HepG2 (cell line): ENCODE measurements around the gene C10orf67. TPM values are rescaled to one million over a fixed set of nuclear protein-coding genes. Genes with fewer than 3 reads are reported as not detected.

Experiments
- ELF3 ChIP-seq: IDR thresholded peaks from 2 replicates; pipeline ENCODE4 v1.6.1; 2016; ENCODE audit warnings: missing genetic modification reagents, missing compliant biosample characterization
- HIVEP1 ChIP-seq: sonication (generic); formaldehyde crosslinking; IDR thresholded peaks from 2 replicates; pipeline ENCODE4 v1.4.0; 2020; ENCODE audit warnings: mild to moderate bottlenecking, missing genetic modification reagents
- MED8 ChIP-seq: sonication (generic); formaldehyde crosslinking; IDR thresholded peaks from 2 replicates; pipeline ENCODE4 v1.8.1; 2023; ENCODE audit warnings: mild to moderate bottlenecking, missing genetic modification reagents; ENCODE audit not compliant: insufficient replicate concordance
- ZC3H4 ChIP-seq: sonication (generic); formaldehyde crosslinking; IDR thresholded peaks from 2 replicates; pipeline ENCODE4 v1.4.0; 2020; ENCODE audit warnings: missing genetic modification reagents, borderline replicate concordance
- ZNF749 ChIP-seq: sonication (generic); formaldehyde crosslinking; IDR thresholded peaks from 2 replicates; pipeline ENCODE4 v1.8.0; 2022; ENCODE audit warnings: mild to moderate bottlenecking, missing genetic modification reagents, moderate library complexity, borderline replicate concordance
- ZSCAN9 ChIP-seq: IDR thresholded peaks from 2 replicates; pipeline ENCODE4 v1.6.1; 2016; ENCODE audit warnings: borderline replicate concordance
- polyA plus RNA-seq, 8 experiments: library from polyadenylated mRNA; depleted of rRNA in 3 of 8; stranded (reverse) in 7 of 8; unstranded in 1 of 8; fragments of >200 nt; fragmentation: Illumina TruSeq in 4 of 8; extraction: Trizol in 4 of 8; gene quantifications; 2 replicates each; pipeline versions ENCODE4 v1.2.1 to v1.2.3, GENCODE V29; 2011 to 2016; ENCODE audit warnings: low read depth in 4 of 8, missing spikeins in 1 of 8, mixed read lengths in 1 of 8; ENCODE audit not compliant: insufficient read depth in 1 of 8
- total RNA-seq, 5 experiments: library from RNA; depleted of rRNA; stranded (reverse); fragments of >200 nt; fragmentation: Illumina TruSeq; extraction: Trizol; gene quantifications; 2 replicates each; pipeline ENCODE4 v1.2.3, GENCODE V29; 2016; ENCODE audit warnings: low read depth in 1 of 5
- TF ChIP-seq, protein P1 (sequence below): sonication (generic); formaldehyde crosslinking; IDR thresholded peaks from 2 replicates; pipeline ENCODE4 v1.5.0; 2020; ENCODE audit warnings: mild to moderate bottlenecking, missing genetic modification reagents, borderline replicate concordance
- TF ChIP-seq, protein P2 (sequence below): sonication (generic); formaldehyde crosslinking; IDR thresholded peaks from 2 replicates; pipeline ENCODE4 v1.5.0; 2020; ENCODE audit warnings: missing genetic modification reagents, mild to moderate bottlenecking, borderline replicate concordance
- TF ChIP-seq, protein P3 (sequence below): IDR thresholded peaks from 2 replicates; pipeline ENCODE4 v1.6.1; 2018; ENCODE audit warnings: missing genetic modification reagents, mild to moderate bottlenecking, missing compliant biosample characterization
- TF ChIP-seq, protein P4 (sequence below): IDR thresholded peaks from 2 replicates; pipeline ENCODE4 v1.6.1; 2016; ENCODE audit warnings: low read depth
- TF ChIP-seq, protein P5 (sequence below): sonication (generic); formaldehyde crosslinking; IDR thresholded peaks from 2 replicates; pipeline ENCODE4 v1.4.0; 2020; ENCODE audit warnings: missing genetic modification reagents
- TF ChIP-seq, protein P6 (sequence below): sonication (generic); formaldehyde crosslinking; IDR thresholded peaks from 2 replicates; pipeline ENCODE4 v1.4.0; 2020; ENCODE audit warnings: missing genetic modification reagents, mild to moderate bottlenecking, borderline replicate concordance

The C10orf67 gene
- total and polyA plus RNA-seq, 2 of the 13 experiments (the other 11 are each of a cell fraction or from before 2014, with no cell fraction given): not detected

DNA sequence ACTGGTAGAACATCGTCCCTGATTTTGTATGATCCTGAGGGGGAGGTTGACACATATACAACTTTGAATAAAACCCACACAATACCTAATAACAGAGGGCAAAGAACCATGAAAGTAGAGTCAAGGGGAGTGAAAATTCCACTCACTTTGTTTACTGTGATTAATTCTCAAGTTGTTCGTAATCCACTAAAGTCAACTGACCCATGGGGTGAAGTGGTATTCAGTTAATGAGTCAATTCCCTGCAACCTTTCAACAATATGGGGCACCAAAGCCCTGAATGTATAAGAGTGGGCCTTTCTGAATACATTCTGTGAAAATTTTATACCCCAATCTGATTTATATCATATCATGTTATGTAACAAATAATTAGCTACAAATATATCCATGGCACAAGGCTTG is 39.0 kb upstream of the C10orf67 start (continued):
- TF ChIP-seq, protein P1, sequence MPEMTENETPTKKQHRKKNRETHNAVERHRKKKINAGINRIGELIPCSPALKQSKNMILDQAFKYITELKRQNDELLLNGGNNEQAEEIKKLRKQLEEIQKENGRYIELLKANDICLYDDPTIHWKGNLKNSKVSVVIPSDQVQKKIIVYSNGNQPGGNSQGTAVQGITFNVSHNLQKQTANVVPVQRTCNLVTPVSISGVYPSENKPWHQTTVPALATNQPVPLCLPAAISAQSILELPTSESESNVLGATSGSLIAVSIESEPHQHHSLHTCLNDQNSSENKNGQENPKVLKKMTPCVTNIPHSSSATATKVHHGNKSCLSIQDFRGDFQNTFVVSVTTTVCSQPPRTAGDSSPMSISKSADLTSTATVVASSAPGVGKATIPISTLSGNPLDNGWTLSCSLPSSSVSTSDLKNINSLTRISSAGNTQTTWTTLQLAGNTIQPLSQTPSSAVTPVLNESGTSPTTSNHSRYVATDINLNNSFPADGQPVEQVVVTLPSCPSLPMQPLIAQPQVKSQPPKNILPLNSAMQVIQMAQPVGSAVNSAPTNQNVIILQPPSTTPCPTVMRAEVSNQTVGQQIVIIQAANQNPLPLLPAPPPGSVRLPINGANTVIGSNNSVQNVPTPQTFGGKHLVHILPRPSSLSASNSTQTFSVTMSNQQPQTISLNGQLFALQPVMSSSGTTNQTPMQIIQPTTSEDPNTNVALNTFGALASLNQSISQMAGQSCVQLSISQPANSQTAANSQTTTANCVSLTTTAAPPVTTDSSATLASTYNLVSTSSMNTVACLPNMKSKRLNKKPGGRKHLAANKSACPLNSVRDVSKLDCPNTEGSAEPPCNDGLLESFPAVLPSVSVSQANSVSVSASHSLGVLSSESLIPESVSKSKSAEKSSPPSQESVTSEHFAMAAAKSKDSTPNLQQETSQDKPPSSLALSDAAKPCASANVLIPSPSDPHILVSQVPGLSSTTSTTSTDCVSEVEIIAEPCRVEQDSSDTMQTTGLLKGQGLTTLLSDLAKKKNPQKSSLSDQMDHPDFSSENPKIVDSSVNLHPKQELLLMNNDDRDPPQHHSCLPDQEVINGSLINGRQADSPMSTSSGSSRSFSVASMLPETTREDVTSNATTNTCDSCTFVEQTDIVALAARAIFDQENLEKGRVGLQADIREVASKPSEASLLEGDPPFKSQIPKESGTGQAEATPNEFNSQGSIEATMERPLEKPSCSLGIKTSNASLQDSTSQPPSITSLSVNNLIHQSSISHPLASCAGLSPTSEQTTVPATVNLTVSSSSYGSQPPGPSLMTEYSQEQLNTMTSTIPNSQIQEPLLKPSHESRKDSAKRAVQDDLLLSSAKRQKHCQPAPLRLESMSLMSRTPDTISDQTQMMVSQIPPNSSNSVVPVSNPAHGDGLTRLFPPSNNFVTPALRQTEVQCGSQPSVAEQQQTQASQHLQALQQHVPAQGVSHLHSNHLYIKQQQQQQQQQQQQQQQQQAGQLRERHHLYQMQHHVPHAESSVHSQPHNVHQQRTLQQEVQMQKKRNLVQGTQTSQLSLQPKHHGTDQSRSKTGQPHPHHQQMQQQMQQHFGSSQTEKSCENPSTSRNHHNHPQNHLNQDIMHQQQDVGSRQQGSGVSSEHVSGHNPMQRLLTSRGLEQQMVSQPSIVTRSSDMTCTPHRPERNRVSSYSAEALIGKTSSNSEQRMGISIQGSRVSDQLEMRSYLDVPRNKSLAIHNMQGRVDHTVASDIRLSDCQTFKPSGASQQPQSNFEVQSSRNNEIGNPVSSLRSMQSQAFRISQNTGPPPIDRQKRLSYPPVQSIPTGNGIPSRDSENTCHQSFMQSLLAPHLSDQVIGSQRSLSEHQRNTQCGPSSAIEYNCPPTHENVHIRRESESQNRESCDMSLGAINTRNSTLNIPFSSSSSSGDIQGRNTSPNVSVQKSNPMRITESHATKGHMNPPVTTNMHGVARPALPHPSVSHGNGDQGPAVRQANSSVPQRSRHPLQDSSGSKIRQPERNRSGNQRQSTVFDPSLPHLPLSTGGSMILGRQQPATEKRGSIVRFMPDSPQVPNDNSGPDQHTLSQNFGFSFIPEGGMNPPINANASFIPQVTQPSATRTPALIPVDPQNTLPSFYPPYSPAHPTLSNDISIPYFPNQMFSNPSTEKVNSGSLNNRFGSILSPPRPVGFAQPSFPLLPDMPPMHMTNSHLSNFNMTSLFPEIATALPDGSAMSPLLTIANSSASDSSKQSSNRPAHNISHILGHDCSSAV (CRISPR knock-in tag): no peak
- TF ChIP-seq ELF3 (CRISPR knock-in tag): no peak
- TF ChIP-seq, protein P2, sequence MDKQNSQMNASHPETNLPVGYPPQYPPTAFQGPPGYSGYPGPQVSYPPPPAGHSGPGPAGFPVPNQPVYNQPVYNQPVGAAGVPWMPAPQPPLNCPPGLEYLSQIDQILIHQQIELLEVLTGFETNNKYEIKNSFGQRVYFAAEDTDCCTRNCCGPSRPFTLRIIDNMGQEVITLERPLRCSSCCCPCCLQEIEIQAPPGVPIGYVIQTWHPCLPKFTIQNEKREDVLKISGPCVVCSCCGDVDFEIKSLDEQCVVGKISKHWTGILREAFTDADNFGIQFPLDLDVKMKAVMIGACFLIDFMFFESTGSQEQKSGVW (CRISPR knock-in tag): no peak
- TF ChIP-seq, protein P3, sequence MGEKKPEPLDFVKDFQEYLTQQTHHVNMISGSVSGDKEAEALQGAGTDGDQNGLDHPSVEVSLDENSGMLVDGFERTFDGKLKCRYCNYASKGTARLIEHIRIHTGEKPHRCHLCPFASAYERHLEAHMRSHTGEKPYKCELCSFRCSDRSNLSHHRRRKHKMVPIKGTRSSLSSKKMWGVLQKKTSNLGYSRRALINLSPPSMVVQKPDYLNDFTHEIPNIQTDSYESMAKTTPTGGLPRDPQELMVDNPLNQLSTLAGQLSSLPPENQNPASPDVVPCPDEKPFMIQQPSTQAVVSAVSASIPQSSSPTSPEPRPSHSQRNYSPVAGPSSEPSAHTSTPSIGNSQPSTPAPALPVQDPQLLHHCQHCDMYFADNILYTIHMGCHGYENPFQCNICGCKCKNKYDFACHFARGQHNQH: no peak
- TF ChIP-seq, protein P4, sequence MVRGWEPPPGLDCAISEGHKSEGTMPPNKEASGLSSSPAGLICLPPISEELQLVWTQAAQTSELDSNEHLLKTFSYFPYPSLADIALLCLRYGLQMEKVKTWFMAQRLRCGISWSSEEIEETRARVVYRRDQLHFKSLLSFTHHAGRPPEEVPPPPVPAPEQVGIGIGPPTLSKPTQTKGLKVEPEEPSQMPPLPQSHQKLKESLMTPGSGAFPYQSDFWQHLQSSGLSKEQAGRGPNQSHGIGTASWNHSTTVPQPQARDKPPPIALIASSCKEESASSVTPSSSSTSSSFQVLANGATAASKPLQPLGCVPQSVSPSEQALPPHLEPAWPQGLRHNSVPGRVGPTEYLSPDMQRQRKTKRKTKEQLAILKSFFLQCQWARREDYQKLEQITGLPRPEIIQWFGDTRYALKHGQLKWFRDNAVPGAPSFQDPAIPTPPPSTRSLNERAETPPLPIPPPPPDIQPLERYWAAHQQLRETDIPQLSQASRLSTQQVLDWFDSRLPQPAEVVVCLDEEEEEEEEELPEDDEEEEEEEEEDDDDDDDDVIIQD (CRISPR knock-in tag): no peak
- no peak for TF ChIP-seq ZNF749
- TF ChIP-seq, protein P5, sequence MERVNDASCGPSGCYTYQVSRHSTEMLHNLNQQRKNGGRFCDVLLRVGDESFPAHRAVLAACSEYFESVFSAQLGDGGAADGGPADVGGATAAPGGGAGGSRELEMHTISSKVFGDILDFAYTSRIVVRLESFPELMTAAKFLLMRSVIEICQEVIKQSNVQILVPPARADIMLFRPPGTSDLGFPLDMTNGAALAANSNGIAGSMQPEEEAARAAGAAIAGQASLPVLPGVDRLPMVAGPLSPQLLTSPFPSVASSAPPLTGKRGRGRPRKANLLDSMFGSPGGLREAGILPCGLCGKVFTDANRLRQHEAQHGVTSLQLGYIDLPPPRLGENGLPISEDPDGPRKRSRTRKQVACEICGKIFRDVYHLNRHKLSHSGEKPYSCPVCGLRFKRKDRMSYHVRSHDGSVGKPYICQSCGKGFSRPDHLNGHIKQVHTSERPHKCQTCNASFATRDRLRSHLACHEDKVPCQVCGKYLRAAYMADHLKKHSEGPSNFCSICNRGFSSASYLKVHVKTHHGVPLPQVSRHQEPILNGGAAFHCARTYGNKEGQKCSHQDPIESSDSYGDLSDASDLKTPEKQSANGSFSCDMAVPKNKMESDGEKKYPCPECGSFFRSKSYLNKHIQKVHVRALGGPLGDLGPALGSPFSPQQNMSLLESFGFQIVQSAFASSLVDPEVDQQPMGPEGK: no peak
- no peak for TF ChIP-seq ZSCAN9 (CRISPR knock-in tag)
- TF ChIP-seq, protein P6, sequence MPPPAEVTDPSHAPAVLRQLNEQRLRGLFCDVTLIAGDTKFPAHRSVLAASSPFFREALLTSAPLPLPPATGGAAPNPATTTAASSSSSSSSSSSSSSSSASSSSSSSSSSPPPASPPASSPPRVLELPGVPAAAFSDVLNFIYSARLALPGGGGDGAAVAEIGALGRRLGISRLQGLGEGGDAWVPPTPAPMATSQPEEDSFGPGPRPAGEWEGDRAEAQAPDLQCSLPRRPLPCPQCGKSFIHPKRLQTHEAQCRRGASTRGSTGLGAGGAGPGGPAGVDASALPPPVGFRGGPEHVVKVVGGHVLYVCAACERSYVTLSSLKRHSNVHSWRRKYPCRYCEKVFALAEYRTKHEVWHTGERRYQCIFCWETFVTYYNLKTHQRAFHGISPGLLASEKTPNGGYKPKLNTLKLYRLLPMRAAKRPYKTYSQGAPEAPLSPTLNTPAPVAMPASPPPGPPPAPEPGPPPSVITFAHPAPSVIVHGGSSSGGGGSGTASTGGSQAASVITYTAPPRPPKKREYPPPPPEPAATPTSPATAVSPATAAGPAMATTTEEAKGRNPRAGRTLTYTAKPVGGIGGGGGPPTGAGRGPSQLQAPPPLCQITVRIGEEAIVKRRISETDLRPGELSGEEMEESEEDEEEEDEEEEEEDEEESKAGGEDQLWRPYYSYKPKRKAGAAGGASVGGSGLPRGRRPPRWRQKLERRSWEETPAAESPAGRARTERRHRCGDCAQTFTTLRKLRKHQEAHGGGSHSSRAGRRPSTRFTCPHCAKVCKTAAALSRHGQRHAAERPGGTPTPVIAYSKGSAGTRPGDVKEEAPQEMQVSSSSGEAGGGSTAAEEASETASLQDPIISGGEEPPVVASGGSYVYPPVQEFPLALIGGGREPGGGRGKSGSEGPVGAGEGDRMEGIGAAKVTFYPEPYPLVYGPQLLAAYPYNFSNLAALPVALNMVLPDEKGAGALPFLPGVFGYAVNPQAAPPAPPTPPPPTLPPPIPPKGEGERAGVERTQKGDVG (CRISPR knock-in tag): no peak
- no peak for TF ChIP-seq ZC3H4 (CRISPR knock-in tag)
- TF ChIP-seq HIVEP1 (CRISPR knock-in tag): no peak
- TF ChIP-seq MED8 (CRISPR knock-in tag): no peak
